ENCODE measurements around the gene PTGER3. TPM values are rescaled to one million over a fixed set of nuclear protein-coding genes. Genes with fewer than 3 reads are reported as not detected.
A peak's percentile ranks its signal among the peaks of the same experiment; 100 is the strongest.

Gene PTGER3
- total RNA-seq, 1 donor = 0.86 TPM

DNA sequence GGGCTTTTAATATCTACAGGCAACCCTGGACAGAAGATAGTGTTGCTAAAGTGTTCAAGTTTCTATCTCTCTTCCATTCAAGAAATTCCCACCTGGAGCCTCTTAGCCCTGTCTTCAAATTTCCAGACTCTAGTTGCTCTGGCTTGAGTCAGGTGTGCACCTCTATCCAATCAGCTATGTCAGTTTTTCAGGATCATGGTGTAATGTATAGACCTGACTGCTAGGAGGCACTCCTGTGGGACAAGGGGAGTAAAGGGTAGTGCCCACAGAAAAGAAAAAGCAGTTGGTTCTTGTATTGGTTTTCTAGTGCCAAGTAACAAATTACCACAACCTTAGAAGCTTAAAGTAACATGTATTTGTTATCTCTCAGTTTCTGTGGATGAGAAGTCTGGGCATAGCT is 39.4 kb upstream of the PTGER3 start:
- no peak overlapping the region for H3K4me3 ChIP-seq (ENCODE audit: low read depth, low read length)
- no peak for TF ChIP-seq CTCF (IDR thresholded peaks at IDR 0.05; ENCODE audit: insufficient read depth, low read depth, low read length)
- DNase-seq (ENCODE audit: low read depth) = no peak

GRCh38 chr1:71086331-71086730 is 38.7 kb upstream of the PTGER3 start:
- DNase-seq (ENCODE audit: low read depth) = peak; percentile 11
- no peak overlapping the region for H3K4me3 ChIP-seq (ENCODE audit: low read depth, low read length)
- no peak for TF ChIP-seq CTCF (IDR thresholded peaks at IDR 0.05; ENCODE audit: insufficient read depth, low read depth, low read length)

DNA sequence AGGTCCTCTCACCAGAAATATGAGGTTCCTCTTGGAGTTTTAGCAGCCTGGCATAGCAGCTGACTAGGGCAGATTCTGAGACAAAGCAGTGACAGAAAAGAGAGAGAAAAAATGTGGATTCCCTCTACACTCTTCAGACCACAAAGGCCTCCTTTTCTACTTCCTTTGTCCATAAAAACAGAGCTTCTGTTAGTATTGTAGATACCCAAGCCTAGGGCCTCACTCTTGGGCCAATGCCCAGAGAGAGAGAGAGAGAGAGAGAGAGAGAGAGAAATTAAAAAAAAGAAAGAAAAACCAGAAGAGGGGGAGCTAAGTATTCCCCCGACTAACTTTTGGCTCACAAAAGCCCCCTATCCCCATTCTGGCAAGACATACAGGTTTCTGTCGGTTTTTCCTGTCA is 35.7 kb upstream of the PTGER3 start:
- DNase-seq (ENCODE audit: low read depth) = peak; percentile 17
- H3K4me3 ChIP-seq (ENCODE audit: low read depth, low read length) = no peak overlapping the region
- TF ChIP-seq CTCF (IDR thresholded peaks at IDR 0.05; ENCODE audit: insufficient read depth, low read depth, low read length) = no peak

GRCh38 chr1:71081697-71082080 is 34.1 kb upstream of the PTGER3 start:
- no peak for TF ChIP-seq CTCF (IDR thresholded peaks at IDR 0.05; ENCODE audit: insufficient read depth, low read depth, low read length)
- peak; percentile 33 for DNase-seq (ENCODE audit: low read depth)
- H3K4me3 ChIP-seq (ENCODE audit: low read depth, low read length) = peak overlapping the region; percentile 99

DNA sequence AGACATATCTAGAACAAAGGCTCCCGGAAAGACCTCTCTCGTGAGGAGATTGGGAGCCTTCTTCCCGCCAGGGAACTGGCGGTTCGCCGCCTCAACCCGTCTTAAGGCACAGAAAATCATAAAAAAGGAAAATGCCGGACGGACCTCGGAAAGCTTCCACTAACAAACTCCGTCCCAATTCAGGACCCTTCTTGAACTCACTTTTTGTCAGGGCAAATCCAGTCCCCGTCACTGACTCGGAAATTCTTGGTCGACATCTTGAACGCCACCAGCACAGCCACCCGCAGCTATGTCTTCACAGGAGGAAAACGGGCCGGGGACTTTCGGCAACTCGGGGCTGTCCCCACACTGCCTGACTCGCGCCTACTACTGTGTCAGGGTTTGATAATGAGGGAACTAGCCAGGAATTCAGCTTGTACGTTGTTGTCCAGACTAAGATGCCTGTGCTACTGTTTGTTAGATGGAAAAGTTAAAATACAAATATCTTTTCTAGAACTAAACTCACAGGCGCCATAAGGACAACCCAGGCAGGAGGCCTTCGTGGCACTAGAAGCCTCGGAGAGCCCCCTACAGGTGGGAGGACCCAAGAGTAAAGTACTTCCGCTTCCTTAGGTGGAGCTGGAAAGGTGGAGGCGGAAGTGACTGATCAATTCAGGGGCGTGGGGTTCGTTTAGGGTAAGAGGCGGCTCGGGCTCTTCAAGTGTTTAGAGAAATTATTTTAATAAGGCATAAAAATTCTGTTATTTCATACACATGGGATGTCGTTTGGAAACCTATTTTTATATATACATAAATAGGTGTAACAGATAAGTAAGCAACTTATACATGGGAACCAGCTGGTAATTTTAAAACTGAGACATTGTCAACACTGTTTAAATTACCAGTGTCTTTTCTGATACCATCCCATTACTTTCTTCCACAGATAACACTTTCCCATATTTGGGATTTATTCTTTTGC is 33.4 kb upstream of the PTGER3 start, which contains the start of gene ZRANB2:
TSS of gene ZRANB2 (minus strand) at position 297 of the 958 bp plus-strand sequence. CDS start at position 257, 40 bp downstream.
- TF ChIP-seq CTCF (IDR thresholded peaks at IDR 0.05; ENCODE audit: insufficient read depth, low read depth, low read length) = peak; percentile 68
- DNase-seq (ENCODE audit: low read depth) = peak; percentile 96
- H3K4me3 ChIP-seq (ENCODE audit: low read depth, low read length) = peak within 1 kb of the TSS; percentile 99

DNA sequence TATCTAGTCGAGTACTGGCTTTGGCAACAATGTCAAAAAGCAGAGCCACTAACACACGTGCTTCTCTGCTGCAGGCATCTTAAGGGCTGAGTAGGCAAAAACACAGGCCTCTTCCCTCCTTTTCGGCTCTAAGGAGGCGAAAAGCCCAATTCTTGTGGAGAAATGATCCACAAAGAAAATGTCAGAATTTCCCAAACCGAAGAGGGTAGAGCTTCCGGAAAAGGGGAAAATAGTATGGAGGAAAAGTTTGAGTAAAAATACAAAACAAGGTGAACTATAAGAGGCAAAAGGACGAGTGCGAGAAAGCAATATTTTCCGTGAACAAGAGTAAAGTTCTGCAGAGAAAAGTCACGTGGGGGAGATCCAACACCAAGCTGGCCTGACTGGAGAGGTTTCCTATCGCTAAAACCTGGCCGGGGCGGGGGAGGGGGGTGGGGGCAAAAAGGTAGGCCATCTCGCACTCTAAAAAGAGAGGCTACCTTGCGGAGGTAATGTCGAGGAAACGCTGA is 32.7 kb upstream of the PTGER3 start:
- peak overlapping the region; percentile 99 for H3K4me3 ChIP-seq (ENCODE audit: low read depth, low read length)
- peak; percentile 16 for DNase-seq (ENCODE audit: low read depth)
- no peak for TF ChIP-seq CTCF (IDR thresholded peaks at IDR 0.05; ENCODE audit: insufficient read depth, low read depth, low read length)

Data from fibroblast of villous mesenchyme (primary cell).